HepG2 (cell line): Measurements from ENCODE around the gene SHANK2. TPM values are rescaled to one million over a fixed set of nuclear protein-coding genes. Genes with fewer than 3 reads are reported as not detected.

ENCODE experiments used
- AHDC1 ChIP-seq: sonication (generic); formaldehyde crosslinking; IDR thresholded peaks from 2 replicates; pipeline ENCODE4 v1.5.1; 2020; ENCODE audit warnings: mild to moderate bottlenecking, missing genetic modification reagents, borderline replicate concordance
- CBX5 ChIP-seq: sonication (generic); formaldehyde crosslinking; IDR thresholded peaks from 2 replicates; pipeline ENCODE4 v1.4.0; 2020; ENCODE audit warnings: missing genetic modification reagents, borderline replicate concordance
- CHD4 ChIP-seq: fragments of 200-600 bp; sonication (generic); IDR thresholded peaks from 2 replicates; pipeline ENCODE4 v1.7.0; 2017; ENCODE audit warnings: mild to moderate bottlenecking, low read length, borderline replicate concordance
- HNF4A ChIP-seq: sonication (generic); formaldehyde crosslinking; IDR thresholded peaks from 2 replicates; pipeline ENCODE4 v1.4.0; 2020; ENCODE audit warnings: missing genetic modification reagents
- RBAK ChIP-seq: sonication (generic); formaldehyde crosslinking; IDR thresholded peaks from 2 replicates; pipeline ENCODE4 v1.5.1; 2020; ENCODE audit warnings: mild to moderate bottlenecking, missing genetic modification reagents
- SMAD3 ChIP-seq: sonication (generic); formaldehyde crosslinking; IDR thresholded peaks from 2 replicates; pipeline ENCODE4 v1.4.0; 2020; ENCODE audit warnings: missing genetic modification reagents
- TFAP4 ChIP-seq: sonication (generic); IDR thresholded peaks from 2 replicates; pipeline ENCODE4 v1.6.1; 2016; ENCODE audit warnings: low read depth, borderline replicate concordance
- THRA ChIP-seq: sonication (generic); formaldehyde crosslinking; IDR thresholded peaks from 2 replicates; pipeline ENCODE4 v1.4.0; 2020; ENCODE audit warnings: missing genetic modification reagents, borderline replicate concordance
- ZBTB40 ChIP-seq, 2 experiments: fragments of 450-650 bp in 1 of 2; sonication (generic) in 1 of 2; formaldehyde crosslinking in 1 of 2; IDR thresholded peaks; 2 replicates each; pipeline versions ENCODE4 v1.6.1 to v1.8.0; 2016 to 2022; ENCODE audit warnings: antibody characterized with exemption in 1 of 2, mild to moderate bottlenecking in 1 of 2, missing genetic modification reagents in 1 of 2
- polyA plus RNA-seq, 8 experiments: library from polyadenylated mRNA; depleted of rRNA in 3 of 8; stranded (reverse) in 7 of 8; unstranded in 1 of 8; fragments of >200 nt; fragmentation: Illumina TruSeq in 4 of 8; extraction: Trizol in 4 of 8; gene quantifications; 2 replicates each; pipeline versions ENCODE4 v1.2.1 to v1.2.3, GENCODE V29; 2011 to 2016; ENCODE audit warnings: low read depth in 4 of 8, missing spikeins in 1 of 8, mixed read lengths in 1 of 8; ENCODE audit not compliant: insufficient read depth in 1 of 8
- total RNA-seq, 5 experiments: library from RNA; depleted of rRNA; stranded (reverse); fragments of >200 nt; fragmentation: Illumina TruSeq; extraction: Trizol; gene quantifications; 2 replicates each; pipeline ENCODE4 v1.2.3, GENCODE V29; 2016; ENCODE audit warnings: low read depth in 1 of 5

Gene SHANK2
- total and polyA plus RNA-seq, 2 of the 13 experiments (the other 11 are each of a cell fraction or from before 2014, with no cell fraction given), result 10.2 to 13.0 TPM

- peak; percentile 45 for TF ChIP-seq AHDC1
- TF ChIP-seq RBAK (CRISPR knock-in tag), result no peak
- no peak for TF ChIP-seq CBX5 (CRISPR knock-in tag)
- peak; percentile 92; the same call in 1 of the 2 replicates for TF ChIP-seq CHD4
- peak; percentile 37; the same call in 1 of the 2 replicates for TF ChIP-seq THRA (CRISPR knock-in tag)
- TF ChIP-seq HNF4A, result peak; percentile 77
- peak; percentile 63 for TF ChIP-seq SMAD3
- peak; percentile 38 for TF ChIP-seq TFAP4
- TF ChIP-seq ZBTB40 (IDR thresholded peaks at IDR 0.05), result peak; percentile 18; the same call in 1 of the 2 replicates
- no peak; the same call in 1 of the 2 replicates for TF ChIP-seq ZBTB40 (CRISPR knock-in tag; IDR thresholded peaks at IDR 0.05)
Observed at GRCh38 chr11:71252770-71253730, 673 bp upstream of the SHANK2 start (continued).
